ENCODE results near the gene SRSF12. TPM values are rescaled to one million over a fixed set of nuclear protein-coding genes. Genes with fewer than 3 reads are reported as not detected.
A peak's percentile ranks its signal among the peaks of the same experiment; 100 is the strongest.

The SRSF12 gene
- total RNA-seq, 1 donor from 2014 or later = 5.4 TPM

GRCh38 chr6:89148016-89148750 lies 30.3 kb upstream of the SRSF12 start:
- H3K4me3 ChIP-seq (ENCODE audit: low read depth, low read length) = peak overlapping the region; percentile 87
- DNase-seq (ENCODE audit: low read depth) = no peak
- TF ChIP-seq CTCF (conservative IDR thresholded peaks at IDR 0.05; ENCODE audit: low read depth, low read length) = no peak

GRCh38 chr6:89146718-89147700 lies 29.1 kb upstream of the SRSF12 start:
- peak; percentile 52 for DNase-seq (ENCODE audit: low read depth)
- TF ChIP-seq CTCF (conservative IDR thresholded peaks at IDR 0.05; ENCODE audit: low read depth, low read length) = no peak
- peak overlapping the region; percentile 87 for H3K4me3 ChIP-seq (ENCODE audit: low read depth, low read length)

GRCh38 chr6:89145956-89146717 lies 28.3 kb upstream of the SRSF12 start, which contains the start of gene PM20D2:
Gene PM20D2 (plus strand): TSS chr6:89146055. CDS start chr6:89146145, 90 bp downstream.
- no peak for DNase-seq (ENCODE audit: low read depth)
- TF ChIP-seq CTCF (conservative IDR thresholded peaks at IDR 0.05; ENCODE audit: low read depth, low read length) = no peak
- peak within 1 kb of the TSS; percentile 87 for H3K4me3 ChIP-seq (ENCODE audit: low read depth, low read length)

- TF ChIP-seq CTCF (conservative IDR thresholded peaks at IDR 0.05; ENCODE audit: low read depth, low read length) = no peak
- DNase-seq (ENCODE audit: low read depth) = no peak
- H3K4me3 ChIP-seq (ENCODE audit: low read depth, low read length) = peak overlapping the region; percentile 87
Observed at GRCh38 chr6:89145091-89145955, 27.5 kb upstream of the SRSF12 start.

GRCh38 chr6:89144354-89144906 lies 26.6 kb upstream of the SRSF12 start:
- H3K4me3 ChIP-seq (ENCODE audit: low read depth, low read length) = no peak overlapping the region
- no peak for DNase-seq (ENCODE audit: low read depth)
- TF ChIP-seq CTCF (conservative IDR thresholded peaks at IDR 0.05; ENCODE audit: low read depth, low read length) = no peak
